Activated gamma-delta T cell treated with Interleukin-2 at 50 U/mL for 16 hours (primary cell): ENCODE measurements around the gene PTN.
"Not testable (repeated sequence)": the region's sequence is repeated elsewhere in the genome, so short reads cannot be mapped to it uniquely, and the experiment has no call there.

Experiments used
- DNase-seq: peaks from one replicate; pipeline ENCODE4 v3.0.0-alpha.2; 2020

Gene PTN

DNA sequence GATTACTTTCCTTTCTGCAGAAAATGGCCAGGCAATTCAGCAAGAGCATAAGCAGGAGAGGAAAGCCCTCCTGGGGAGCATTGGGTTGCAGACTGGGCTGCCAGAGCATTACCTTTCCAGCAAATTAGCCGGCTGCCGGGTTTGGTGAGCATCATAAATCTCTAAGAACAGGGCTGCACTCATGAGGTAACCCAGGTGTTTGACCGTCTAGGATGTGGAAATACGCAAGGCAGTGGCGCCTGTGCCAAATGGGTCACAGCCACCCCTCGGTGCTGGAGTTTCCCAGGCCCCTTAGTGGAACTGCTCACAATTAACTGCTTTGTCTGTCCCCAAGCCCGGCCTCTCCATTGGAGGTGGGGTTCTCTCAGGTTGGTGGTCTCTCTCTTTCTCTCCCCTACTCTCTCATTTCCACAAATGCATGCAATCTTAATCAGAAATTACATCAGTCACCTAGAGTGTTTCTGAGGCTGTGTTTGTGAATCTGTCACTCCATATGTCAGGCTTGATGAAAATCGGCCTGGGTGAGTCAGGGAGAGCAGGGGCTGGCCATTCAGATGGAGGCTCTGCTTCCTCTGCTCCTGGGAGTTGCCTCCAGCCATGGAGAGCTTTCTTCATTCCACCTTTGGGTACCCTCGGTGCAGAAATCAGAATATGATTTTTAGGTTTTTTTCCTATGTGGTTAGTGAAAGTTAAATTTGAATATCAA, 26.7 kb downstream of the PTN start:
- DNase-seq, result no peak

DNA sequence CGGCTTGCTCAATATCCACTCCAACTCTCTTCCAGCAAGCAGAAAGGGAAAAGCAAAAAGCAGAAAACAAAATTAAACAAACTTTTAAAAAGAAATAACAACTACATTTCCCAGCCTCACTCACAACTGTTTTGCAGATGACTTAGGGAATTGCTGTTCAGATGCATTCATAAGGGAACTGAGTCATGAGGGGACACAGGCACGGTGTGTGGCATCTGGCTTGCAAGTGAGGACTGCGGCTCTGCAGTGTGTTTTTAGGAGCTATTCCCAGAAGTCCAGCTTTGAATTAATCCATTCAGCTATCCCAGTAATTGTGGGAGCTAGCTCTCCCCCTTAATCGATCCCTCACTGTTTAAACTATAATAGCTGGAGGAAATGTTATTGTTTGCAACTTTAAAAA, 30.3 kb downstream of the PTN start:
- DNase-seq, result no peak

DNA sequence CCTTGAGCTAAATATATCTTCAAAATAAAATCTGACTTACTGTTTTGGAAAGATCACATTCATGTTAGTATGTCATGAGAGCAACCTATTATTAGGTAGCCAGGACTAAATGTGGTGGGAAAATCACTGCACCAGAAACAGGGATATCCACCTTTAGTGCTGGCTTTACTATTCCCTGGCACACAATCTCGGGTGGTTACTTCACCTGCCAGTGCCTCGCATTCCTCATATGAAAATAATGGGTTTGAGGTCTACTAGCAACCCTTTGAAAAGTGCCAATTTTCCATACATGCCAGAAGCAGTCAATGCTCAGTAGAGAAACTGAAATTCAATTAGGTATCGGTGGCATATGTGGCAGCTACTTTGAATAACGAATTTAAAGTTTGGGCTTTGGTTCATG, 36.8 kb downstream of the PTN start:
- no peak for DNase-seq

DNA sequence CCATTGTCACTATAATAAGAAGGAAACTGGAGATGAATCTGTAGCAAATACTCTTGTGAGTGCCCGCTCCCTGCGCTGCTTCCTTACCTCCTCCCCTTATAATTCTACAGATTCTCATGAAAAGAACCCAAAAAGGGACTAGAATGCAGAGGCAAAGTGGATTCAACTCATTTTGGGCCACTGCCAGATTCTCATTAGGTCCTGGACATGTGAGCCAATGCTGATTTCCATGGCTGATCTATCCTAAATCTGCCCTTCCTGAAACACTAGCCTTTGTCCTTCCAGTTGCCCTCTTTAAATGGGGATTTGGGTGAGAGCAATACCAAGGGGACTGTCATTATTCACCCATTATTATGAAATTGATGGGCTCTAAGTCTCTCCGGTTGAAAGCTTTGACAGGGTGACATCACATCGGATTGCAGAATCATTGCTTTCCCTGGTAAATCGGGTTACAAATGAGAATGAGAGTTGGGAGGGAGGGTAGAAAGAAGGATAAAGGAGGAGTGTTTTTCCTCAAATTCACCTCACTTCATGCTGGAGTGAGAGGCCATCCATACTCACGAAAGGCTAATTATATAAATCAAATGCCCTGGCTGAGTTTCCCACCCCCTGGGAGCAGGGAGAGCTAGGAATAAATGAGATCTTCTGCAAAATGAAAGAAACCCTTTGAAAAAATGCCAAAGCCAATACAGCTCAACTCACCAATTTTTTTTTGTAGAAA, 37.5 kb downstream of the PTN start:
- no peak for DNase-seq

DNA sequence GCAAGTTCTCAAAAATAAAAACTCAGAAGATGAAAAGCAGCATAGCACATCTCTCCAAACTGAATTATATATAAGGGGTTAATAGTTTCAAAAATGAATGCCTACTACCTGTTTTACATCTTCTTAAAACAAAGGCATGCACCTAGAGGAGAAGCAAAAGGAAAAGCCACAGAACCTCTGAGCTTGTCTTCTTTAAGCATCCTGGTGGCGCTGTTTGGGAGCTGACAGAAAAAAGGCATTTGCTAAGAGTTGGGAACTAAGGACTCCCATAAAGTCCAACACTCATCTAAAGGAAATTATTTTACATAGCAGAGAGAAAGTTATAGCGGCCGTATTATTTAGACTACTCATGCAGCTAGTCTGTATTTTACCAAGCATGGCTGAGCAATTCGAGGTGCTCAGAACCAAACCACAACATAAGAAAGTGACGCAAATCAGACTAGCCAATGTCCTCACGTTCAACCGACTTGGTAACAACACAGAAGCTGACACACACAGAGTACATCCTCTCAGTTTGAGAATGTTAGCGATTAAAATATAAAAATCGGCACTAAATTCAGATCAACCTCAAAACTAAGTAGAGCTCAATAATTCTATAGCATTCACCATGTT, 38.8 kb downstream of the PTN start:
- no peak for DNase-seq

DNA sequence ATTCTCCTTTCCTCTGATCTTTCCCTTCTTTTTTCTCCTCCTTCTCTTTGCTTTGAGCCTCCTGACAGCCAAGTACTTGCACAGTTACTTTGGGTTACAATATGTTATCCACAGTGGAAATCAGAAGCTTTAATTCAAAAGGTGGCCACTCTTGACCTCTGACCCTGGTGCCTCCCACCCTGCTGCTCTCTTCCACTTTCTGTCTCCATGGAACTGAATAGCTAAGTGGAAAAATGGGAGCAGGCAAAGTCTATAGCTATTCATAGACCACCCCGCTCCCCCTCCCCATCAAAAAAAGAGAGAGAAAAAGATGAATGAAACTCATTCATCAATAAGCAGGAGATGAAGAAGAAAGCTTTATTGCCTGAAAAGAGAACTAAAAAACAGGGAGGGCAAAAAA, 39.4 kb downstream of the PTN start:
- no peak for DNase-seq

DNA sequence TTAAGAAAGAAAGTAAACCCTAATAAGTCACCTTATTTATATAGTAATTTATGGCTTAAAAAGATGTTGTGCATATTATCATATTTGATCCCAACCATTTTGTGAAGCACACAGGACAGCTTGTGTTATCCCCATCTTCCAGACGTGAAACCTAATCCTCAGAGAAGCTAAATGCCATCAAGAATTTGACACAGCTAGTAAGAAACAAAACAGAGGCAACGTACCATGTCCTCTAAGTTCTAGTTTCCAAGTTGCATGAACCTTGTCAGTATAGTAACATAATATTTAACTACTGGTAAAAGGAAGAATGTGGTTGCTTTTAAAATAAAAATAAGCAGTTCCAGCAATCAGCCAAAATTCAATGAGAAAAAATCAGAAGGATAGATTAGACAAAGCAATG, 41.5 kb downstream of the PTN start:
- DNase-seq, result no peak

DNA sequence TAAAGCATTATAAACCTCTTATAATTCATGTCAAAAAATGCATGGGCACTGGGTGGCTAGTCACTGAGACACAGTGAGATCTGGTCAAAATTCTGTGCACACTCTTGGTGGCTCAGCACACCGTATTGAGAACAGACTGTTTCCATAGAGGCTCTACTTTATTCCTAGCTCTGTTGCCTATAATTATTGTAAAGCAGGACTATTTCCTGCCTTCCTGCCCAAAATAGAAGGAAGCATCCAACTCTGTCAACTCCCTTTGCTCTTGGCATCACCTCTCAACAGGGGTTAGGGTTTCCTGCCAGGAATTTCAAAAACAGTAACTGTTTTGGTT, 45.1 kb downstream of the PTN start:
- DNase-seq, result no peak

DNA sequence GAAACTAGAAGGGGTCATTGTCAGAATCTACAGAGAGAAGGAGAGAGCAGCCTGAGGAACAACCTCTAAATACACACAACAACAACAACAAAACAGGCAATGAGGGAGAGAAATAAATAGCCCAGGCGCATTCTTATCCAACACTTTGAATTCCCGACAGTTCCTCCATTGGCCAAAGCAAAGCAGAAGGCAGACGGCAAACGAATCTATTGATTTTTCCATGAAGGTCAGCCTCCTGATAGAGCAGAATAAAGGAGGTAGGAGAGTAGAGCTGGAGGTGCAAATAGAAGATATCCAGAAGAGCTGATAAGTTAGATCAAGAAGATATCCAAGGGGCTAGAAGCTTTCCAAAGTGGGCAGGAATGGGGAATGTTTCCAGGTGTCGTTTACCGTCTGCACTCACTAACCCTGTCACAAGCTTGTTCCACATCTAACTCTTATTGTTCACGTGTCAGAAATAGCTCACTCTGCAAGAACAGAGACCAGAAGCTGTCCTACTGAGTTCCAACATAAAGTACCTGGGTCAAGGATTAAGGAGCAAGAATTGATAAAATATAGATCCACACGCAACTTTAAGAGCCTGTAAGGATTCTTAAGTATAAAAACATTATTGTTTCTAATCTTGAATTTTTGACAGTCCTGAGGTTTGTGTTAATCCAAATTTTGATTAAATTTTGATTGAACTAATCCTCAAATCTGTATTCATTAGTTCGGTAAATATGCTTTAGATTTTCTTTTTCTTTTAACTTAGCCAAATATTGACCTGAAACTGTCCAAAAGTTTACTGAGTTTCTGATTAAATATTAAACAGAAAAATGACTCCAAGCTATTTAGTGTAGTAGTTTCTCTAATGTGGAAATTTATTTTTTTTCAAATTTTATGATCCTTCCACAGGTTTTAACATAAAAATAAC, 45.7 kb downstream of the PTN start:
- DNase-seq, result no peak

DNA sequence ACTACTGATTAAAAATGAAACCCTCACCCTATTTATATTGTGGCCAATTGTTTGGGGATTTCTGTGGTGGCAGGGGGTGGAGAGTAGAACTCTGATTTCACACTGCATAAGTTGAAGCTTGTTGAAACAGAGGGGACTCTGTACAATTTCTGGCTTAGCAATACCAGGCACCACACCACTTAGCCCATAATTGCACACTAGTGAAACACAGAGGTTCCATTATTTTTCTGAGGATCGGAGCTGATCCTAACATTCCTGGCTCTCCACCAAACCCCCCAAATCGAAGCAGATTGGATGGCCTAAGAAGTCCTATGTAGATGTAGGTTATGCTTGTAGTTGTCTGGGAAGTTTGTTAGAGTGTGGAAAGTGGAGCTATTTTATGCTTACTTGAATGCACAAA, 47.0 kb downstream of the PTN start:
- DNase-seq, result no peak

DNA sequence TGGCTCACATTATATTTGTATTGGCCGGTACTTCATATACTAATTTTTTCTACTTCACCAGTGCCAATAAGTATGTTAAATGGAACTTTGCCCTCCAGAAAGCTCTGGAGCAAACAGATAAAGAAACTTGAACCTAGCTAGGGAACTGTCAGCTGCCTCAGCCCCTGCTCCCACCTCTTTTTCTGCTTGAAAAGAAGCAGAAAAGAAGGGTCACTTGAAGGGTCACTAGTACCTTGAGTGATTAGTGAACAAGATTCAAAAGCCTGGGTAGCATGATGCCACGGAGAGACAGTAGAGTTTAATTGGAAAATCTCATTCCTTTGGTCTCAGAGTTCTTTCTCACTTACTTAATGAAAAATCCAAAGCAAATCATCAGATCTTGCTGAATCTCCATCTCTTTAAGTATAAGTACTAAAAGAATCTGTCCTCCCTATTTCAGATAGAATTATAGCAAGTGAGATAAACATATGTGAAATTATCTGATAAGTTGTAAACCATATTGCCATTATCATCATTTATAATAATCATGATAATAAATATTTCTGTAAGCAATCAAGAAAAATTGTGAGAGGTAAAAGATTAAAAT, 47.7 kb downstream of the PTN start:
- DNase-seq, result no peak

DNA sequence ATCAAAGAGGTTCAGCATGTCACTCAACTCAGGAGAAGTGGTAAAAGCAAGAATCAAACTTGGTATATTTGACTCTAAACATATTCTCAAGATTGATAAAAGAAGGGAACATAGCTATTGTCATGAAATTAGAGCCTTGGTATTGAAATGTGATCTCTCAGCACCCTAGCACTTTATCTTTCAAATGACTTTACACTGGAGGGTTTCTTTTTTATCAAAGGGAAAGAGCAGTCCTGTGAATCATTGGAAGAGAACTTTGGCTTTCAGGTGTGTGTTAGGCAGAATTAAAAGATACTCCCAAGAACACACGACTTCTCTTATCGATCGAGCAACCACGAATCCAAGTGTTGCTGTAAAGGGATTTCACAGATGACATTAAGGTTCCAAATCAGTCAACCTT, 54.4 kb downstream of the PTN start:
- DNase-seq, result no peak

DNA sequence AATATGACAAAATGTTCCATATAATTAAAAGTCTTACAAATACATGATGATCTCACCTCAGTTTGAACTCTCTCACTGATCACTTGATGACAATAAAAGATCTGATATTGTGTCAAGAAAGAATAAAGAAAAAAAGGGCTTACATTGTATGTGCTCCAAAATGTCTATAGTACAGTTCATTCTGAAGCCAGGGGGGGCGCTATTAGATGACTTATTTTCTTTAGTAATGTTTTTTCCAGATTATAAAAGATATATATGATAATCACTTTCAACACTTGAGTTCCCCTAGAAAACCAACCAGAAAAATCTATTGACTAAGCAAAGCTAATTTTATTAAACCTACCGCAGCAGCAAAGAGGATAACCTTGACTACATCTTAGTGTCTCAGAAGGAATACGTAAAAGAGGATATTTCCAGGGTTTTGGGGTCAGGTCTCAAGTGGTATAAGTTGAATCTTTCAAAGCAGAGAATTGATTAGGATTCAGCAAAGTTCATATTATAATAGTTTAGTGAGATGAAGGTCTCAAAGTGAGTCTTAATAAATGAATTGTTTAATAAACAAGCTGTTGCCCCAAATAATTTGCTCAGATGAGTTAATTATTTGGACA, 55.8 kb downstream of the PTN start:
- no peak for DNase-seq

DNA sequence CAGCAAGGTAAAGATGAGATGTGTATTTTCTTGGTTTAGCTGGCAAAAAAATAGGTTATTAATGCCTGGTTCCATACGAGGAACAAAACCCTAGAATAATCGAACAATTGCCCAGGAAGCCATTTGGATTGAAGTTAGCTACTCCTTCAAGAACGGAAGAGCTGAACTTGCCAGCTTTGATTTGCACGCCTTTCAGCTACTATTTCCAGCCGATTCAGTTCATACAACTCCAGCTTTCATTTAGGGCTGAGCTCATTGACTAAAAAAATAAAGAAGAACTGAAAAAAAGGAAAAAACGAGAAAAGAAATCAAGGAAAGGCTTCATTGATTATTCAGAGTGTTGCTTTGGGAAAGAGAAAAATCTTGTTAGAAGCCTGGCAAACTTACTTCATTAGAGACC, 60.4 kb downstream of the PTN start:
- DNase-seq, result no peak

DNA sequence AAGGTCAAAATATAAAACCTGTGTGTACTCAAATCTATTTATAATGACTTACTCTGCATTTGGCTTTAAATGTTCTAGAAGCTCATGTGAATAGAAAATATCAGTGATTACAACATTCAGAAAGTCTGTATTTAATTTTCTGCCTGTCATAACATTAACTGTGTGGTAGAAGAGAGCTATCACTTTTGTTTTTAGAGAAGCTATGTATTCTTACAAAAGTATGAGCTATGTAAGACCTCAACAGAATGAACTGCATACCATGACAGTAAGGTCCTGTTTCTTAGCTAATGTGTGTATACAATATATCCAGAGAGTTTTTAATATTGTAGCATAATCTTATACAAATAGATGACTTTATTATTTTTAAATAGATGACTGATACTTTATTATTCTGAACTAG, 61.5 kb downstream of the PTN start:
- no peak for DNase-seq

DNA sequence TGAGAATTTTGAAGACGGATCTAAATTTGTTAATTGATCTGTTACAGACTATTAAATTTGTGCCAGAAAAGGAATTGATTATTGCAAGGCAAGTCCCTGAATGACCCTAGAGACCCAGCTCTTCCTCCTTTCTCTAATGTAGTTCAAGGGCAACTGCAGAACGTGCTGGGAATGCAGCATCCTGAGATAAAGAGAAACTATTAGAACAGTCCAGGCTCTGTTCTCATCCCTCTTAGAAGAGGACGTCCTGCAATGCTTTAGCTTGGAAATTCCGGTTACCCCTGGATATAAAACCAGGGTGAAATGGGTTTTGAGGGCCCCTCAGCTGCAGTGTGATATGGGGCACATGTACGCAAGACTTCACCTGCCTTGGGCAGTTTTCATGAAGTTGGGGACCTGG, 67.3 kb downstream of the PTN start:
- DNase-seq, result no peak

DNA sequence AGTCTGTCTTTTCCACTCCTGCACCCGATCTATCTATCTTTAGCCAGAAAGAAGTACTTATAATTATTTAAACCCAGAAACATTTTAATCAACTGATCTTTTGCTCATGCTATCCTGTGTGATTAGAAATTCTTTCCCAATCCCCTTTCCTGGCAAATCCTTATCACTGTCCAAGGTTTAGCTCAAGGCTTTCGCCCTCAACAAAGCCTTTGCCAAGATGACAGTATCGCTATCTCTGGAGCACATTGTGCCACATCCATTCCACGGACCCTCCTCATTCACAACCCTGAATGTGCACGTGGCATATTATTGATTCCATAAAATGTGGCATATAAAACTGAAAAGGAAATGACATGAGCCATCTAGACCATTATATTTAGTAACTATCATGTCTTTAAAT, 71.3 kb downstream of the PTN start:
- DNase-seq, result no peak

DNA sequence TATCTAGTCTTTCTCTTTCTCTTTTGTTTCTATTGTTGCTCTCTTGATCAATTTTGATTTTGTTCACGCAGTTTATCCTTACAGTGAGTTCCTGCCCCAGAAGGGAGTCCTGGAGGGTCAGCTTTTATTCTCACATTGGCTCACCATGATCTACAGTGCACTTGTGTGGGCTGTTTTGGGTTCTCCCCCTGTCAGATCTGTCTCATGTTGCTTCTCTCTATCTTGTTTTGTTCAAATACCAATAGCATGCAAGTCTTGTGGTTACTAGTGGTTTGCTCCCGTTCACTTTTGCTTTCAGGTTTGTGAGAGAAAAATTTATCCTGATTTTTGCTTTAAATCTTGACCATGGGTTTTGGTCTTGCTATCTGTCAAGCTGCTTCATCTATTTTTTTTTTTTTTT, 74.3 kb downstream of the PTN start:
- no peak for DNase-seq

DNA sequence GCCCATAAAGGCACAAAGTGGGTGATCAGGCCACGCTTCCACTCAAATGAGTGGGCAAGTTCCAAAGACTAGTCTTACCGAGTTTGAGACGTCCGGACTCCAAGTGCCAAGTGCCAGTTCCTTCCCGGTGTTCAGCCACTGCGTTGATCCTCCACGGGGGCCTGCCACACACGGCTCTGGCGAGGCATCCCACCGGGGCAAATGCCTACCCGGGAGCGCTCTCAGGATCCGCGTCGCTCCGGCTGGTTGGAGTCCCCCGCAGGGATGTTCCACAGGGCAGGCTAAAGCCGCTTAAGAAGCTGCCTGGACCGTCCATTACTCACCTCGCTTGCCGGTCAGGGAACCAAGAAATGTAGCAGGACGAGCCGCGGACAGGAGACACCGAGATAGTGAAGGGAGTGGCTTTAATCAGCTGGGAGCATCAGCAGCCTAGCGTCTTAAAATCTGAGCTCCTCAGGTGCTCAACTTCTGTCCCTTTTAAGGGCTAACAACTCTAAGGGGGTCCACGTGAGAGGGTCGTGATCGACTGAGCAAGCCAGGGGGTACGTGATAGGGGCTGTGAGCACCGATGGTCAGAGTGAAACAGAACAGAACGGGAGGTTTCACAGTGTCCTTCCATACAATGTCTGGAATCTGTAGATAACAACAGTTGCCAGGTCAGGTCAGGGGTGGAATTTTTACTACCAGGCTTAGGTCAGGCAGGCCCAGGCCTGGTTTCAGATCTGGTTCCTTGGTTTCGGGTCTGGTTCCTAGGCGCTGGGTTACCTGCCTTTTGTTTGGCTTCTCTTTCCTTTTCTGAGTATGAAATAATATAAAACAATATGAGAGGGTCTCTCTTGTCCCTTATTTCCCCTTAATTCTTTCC, 75.3 kb downstream of the PTN start:
- not testable (repeated sequence) for DNase-seq

DNA sequence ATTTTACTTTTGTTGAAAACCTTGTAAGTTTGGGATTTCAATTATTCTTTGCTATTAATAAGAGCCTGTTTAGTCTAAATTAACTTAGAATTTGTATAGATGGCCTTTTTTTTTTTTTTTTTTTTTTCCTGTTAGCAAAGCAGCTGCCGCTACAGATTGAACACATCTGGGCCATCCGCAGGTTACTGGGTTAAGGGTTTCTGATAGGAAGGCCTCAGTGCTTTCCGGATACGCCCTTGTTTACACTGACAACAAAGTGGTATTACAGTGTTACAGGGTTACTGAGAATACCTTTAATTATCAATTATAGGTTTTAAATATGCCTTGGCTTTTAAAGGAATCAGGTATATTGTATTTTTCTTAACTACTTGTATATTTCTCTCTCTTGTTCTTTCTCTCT, 76.8 kb downstream of the PTN start:
- DNase-seq, result no peak

DNA sequence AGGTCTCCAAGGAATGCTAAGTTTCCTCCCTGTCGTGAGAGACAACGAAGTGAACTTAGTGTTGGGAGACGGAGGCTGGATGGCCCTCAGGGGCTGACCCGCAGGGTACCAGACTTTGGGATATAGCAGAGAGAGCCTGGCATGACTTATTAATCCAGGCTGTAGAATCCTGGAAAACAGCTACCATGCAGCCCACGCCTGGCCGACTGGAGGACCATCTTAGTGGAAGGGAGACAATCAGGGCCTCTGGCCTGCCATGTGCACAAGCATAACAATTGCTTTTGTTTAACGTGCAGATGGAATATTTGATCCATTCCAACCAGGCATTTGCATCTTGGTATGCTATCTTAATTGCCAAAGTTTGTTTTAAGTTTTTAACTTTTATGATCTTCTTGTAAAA, 78.1 kb downstream of the PTN start:
- DNase-seq, result not testable (repeated sequence)

DNA sequence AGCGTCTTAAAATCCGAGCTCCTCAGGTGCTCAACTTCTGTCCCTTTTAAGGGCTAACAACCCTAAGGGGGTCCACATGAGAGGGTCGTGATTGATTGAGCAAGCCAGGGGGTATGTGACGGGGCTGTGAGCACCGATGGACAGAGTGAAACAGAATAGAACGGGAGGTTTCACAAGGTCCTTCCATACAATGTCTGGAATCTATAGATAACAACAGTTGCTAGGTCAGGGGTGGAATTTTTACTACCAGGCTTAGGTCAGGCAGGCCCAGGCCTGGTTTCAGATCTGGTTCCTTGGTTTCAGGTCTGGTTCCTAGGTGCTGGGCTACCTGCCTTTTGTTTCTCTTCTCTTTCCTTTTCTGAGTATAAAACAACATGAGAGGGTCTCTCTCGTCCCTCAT, 80.9 kb downstream of the PTN start:
- no peak for DNase-seq
